ENCODE results near the gene PSMD13. TPM values are rescaled to one million over a fixed set of nuclear protein-coding genes. Genes with fewer than 3 reads are reported as not detected.
A peak's percentile ranks its signal among the peaks of the same experiment; 100 is the strongest.

Gene PSMD13
- total RNA-seq, 1 donor from 2014 or later = 115 TPM

- Mint-ChIP-seq H3K27me3 (ENCODE audit: unreplicated experiment) (no peaks in the 10 kb centered on the region), H3K27ac (ENCODE audit: unreplicated experiment) (peak overlapping the region; percentile 99), H3K4me1 (ENCODE audit: unreplicated experiment) (peaks cover 30% of the 10 kb centered on the region), H3K9me3 (ENCODE audit: unreplicated experiment) (no peaks in the 10 kb centered on the region), H3K4me3 (ENCODE audit: unreplicated experiment) (peak overlapping the region; percentile 94), H3K36me3 (ENCODE audit: unreplicated experiment) (peaks cover 11% of the 10 kb centered on the region)
- TF ChIP-seq CTCF (IDR thresholded peaks at IDR 0.05) = no peak
- DNase-seq (ENCODE audit: extremely low spot score, unreplicated experiment) = no peak
Measured at GRCh38 chr11:208917-209260, 27.9 kb upstream of the PSMD13 start.

GRCh38 chr11:209275-210121, 27.3 kb upstream of the PSMD13 start:
- Mint-ChIP-seq H3K27me3 (ENCODE audit: unreplicated experiment) (no peaks in the 10 kb centered on the region), H3K36me3 (ENCODE audit: unreplicated experiment) (peaks cover 10% of the 10 kb centered on the region), H3K4me3 (ENCODE audit: unreplicated experiment) (peak overlapping the region; percentile 94), H3K4me1 (ENCODE audit: unreplicated experiment) (peaks cover 28% of the 10 kb centered on the region), H3K27ac (ENCODE audit: unreplicated experiment) (peak overlapping the region; percentile 99), H3K9me3 (ENCODE audit: unreplicated experiment) (no peaks in the 10 kb centered on the region)
- TF ChIP-seq CTCF (IDR thresholded peaks at IDR 0.05) = no peak
- no peak for DNase-seq (ENCODE audit: extremely low spot score, unreplicated experiment)

- peaks cover 10% of the 10 kb centered on the region for H3K36me3 Mint-ChIP-seq (ENCODE audit: unreplicated experiment)
- H3K27ac Mint-ChIP-seq (ENCODE audit: unreplicated experiment) = peak overlapping the region; percentile 62
- H3K27me3 Mint-ChIP-seq (ENCODE audit: unreplicated experiment) = no peaks in the 10 kb centered on the region
- TF ChIP-seq CTCF (IDR thresholded peaks at IDR 0.05) = no peak
- H3K9me3 Mint-ChIP-seq (ENCODE audit: unreplicated experiment) = no peaks in the 10 kb centered on the region
- no peak for DNase-seq (ENCODE audit: extremely low spot score, unreplicated experiment)
- peaks cover 27% of the 10 kb centered on the region for H3K4me1 Mint-ChIP-seq (ENCODE audit: unreplicated experiment)
- H3K4me3 Mint-ChIP-seq (ENCODE audit: unreplicated experiment) = peak overlapping the region; percentile 94
Measured at GRCh38 chr11:210122-210802, 26.5 kb upstream of the PSMD13 start.

GRCh38 chr11:210803-211180, 26.0 kb upstream of the PSMD13 start:
- H3K27me3 Mint-ChIP-seq (ENCODE audit: unreplicated experiment) = no peaks in the 10 kb centered on the region
- no peak for TF ChIP-seq CTCF (IDR thresholded peaks at IDR 0.05)
- H3K27ac Mint-ChIP-seq (ENCODE audit: unreplicated experiment) = no peak overlapping the region
- peaks cover 10% of the 10 kb centered on the region for H3K36me3 Mint-ChIP-seq (ENCODE audit: unreplicated experiment)
- no peaks in the 10 kb centered on the region for H3K9me3 Mint-ChIP-seq (ENCODE audit: unreplicated experiment)
- H3K4me3 Mint-ChIP-seq (ENCODE audit: unreplicated experiment) = no peak overlapping the region
- DNase-seq (ENCODE audit: extremely low spot score, unreplicated experiment) = no peak
- peaks cover 22% of the 10 kb centered on the region for H3K4me1 Mint-ChIP-seq (ENCODE audit: unreplicated experiment)

- H3K4me1 Mint-ChIP-seq (ENCODE audit: unreplicated experiment) = peaks cover 17% of the 10 kb centered on the region
- no peak overlapping the region for H3K27ac Mint-ChIP-seq (ENCODE audit: unreplicated experiment)
- peaks cover 10% of the 10 kb centered on the region for H3K36me3 Mint-ChIP-seq (ENCODE audit: unreplicated experiment)
- TF ChIP-seq CTCF (IDR thresholded peaks at IDR 0.05) = no peak
- H3K27me3 Mint-ChIP-seq (ENCODE audit: unreplicated experiment) = no peaks in the 10 kb centered on the region
- DNase-seq (ENCODE audit: extremely low spot score, unreplicated experiment) = no peak
- H3K9me3 Mint-ChIP-seq (ENCODE audit: unreplicated experiment) = no peaks in the 10 kb centered on the region
- H3K4me3 Mint-ChIP-seq (ENCODE audit: unreplicated experiment) = peak overlapping the region; percentile 44
Measured at GRCh38 chr11:211295-211694, 25.5 kb upstream of the PSMD13 start.
